Measurements from ENCODE around the gene FAM13B. TPM values are rescaled to one million over a fixed set of nuclear protein-coding genes. Genes with fewer than 3 reads are reported as not detected.

FAM13B gene
- polyA plus RNA-seq, 1 of the 3 experiments (the other 2 are of a cell fraction): 13.0 TPM

GRCh38 chr5:138068742-138069600 is 36.1 kb upstream of the FAM13B start (continued):
- TF ChIP-seq, protein P1, sequence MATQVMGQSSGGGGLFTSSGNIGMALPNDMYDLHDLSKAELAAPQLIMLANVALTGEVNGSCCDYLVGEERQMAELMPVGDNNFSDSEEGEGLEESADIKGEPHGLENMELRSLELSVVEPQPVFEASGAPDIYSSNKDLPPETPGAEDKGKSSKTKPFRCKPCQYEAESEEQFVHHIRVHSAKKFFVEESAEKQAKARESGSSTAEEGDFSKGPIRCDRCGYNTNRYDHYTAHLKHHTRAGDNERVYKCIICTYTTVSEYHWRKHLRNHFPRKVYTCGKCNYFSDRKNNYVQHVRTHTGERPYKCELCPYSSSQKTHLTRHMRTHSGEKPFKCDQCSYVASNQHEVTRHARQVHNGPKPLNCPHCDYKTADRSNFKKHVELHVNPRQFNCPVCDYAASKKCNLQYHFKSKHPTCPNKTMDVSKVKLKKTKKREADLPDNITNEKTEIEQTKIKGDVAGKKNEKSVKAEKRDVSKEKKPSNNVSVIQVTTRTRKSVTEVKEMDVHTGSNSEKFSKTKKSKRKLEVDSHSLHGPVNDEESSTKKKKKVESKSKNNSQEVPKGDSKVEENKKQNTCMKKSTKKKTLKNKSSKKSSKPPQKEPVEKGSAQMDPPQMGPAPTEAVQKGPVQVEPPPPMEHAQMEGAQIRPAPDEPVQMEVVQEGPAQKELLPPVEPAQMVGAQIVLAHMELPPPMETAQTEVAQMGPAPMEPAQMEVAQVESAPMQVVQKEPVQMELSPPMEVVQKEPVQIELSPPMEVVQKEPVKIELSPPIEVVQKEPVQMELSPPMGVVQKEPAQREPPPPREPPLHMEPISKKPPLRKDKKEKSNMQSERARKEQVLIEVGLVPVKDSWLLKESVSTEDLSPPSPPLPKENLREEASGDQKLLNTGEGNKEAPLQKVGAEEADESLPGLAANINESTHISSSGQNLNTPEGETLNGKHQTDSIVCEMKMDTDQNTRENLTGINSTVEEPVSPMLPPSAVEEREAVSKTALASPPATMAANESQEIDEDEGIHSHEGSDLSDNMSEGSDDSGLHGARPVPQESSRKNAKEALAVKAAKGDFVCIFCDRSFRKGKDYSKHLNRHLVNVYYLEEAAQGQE (IDR thresholded peaks at IDR 0.05; ENCODE audit: low read depth, low read length): no peak
- TF ChIP-seq TCF12 (IDR thresholded peaks at IDR 0.05): no peak
- TF ChIP-seq IRF3 (IDR thresholded peaks at IDR 0.05; ENCODE audit: low read depth, low read length): no peak
- TF ChIP-seq FOXJ3 (CRISPR knock-in tag; IDR thresholded peaks at IDR 0.05): no peak
- no peak for TF ChIP-seq MEF2A (IDR thresholded peaks at IDR 0.05; ENCODE audit: borderline replicate concordance, low read depth)
- no peak for TF ChIP-seq POLR2AphosphoS5 (IDR thresholded peaks at IDR 0.05; ENCODE audit: low read depth, low read length)
- no peak for TF ChIP-seq NRF1 (IDR thresholded peaks at IDR 0.05; ENCODE audit: low read depth, low read length)

DNA sequence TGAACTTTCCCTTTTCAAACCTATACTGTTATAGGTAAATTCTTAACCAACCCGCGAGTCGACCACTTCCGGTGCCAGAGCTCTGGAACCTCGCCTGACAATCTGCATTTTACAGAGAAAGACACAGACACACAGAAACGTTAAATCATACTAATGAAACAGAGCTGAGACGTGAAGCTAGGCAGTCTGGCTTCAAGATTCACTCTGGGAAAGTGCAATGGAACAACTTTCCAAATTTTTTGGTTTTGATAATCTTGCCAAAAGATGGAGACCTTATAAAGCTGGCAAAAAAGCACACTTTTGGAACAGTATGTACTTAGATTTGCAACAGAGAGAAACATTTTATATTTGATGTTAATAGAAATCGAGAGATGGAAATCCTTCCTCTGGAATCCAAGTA is 35.1 kb upstream of the FAM13B start:
- no peak overlapping the region for H2AFZ ChIP-seq (ENCODE audit: low read depth)
- H3K4me3 ChIP-seq (ENCODE audit: low read depth in 2 of 2, low read length in 1 of 2): no peak overlapping the region
- no peak for TF ChIP-seq EP300 (IDR thresholded peaks at IDR 0.05; ENCODE audit: borderline replicate concordance in 1 of 2, low read depth in 1 of 2, low read length in 1 of 2)
- TF ChIP-seq ZBTB33 (IDR thresholded peaks at IDR 0.05; ENCODE audit: borderline replicate concordance, low read depth): no peak
- TF ChIP-seq RXRA (IDR thresholded peaks at IDR 0.05; ENCODE audit: borderline replicate concordance, low read depth): no peak
- no peak for TF ChIP-seq NRF1 (IDR thresholded peaks at IDR 0.05; ENCODE audit: low read depth, low read length)
- TF ChIP-seq SMC3 (IDR thresholded peaks at IDR 0.05; ENCODE audit: low read depth, low read length): no peak
- TF ChIP-seq USF2 (IDR thresholded peaks at IDR 0.05; ENCODE audit: borderline replicate concordance, low read depth, low read length): no peak
- TF ChIP-seq ELF1 (IDR thresholded peaks at IDR 0.05): no peak
- H3K4me2 ChIP-seq: no peak overlapping the region
- CTCF ChIA-PET: interaction anchor here (0.6 to 10.5 kb wide), 18 partner anchors 9 to 1432 kb away, joined by 3 to 84 read pairs (median 4); partner anchors contain the start of genes KLHL3 and NME5
- POLR2A ChIA-PET: no interaction called here
- H3K36me3 ChIP-seq (replicated peaks in 1 of 2; ENCODE audit: control insufficient read depth in 1 of 2, insufficient read depth in 2 of 2, low read length in 1 of 2): no peaks in the 10 kb centered on the region
- H3K27ac ChIP-seq (ENCODE audit: low read depth in 2 of 2, low read length in 1 of 2): no peak overlapping the region
- no peaks in the 10 kb centered on the region for H3K9me2 ChIP-seq
- no peaks in the 10 kb centered on the region for H3K9me3 ChIP-seq
- H3F3A ChIP-seq (replicated peaks; ENCODE audit: insufficient read depth): no peaks in the 10 kb centered on the region
- 74% methylated on average over 8 of the region's 8 CpGs for WGBS (ENCODE audit: low lambda C conversion rate)
- H3K9ac ChIP-seq: no peak overlapping the region
- no peaks in the 10 kb centered on the region for H3K4me1 ChIP-seq (ENCODE audit: control insufficient read depth in 1 of 2, insufficient read depth in 2 of 2, low read depth in 1 of 2, low read length in 1 of 2)
- H3K27me3 ChIP-seq (ENCODE audit: insufficient read depth): no peaks in the 10 kb centered on the region
- no peaks in the 10 kb centered on the region for H4K20me1 ChIP-seq (ENCODE audit: insufficient read depth)
- no peak for DNase-seq
- no peaks in the 10 kb centered on the region for H3K79me2 ChIP-seq (ENCODE audit: insufficient read depth)

All from SK-N-SH (cell line).